ENCODE data around the gene PES1. TPM values are rescaled to one million over a fixed set of nuclear protein-coding genes. Genes with fewer than 3 reads are reported as not detected.

Gene PES1
- total and polyA plus RNA-seq, 8 donors: 22.8 to 94.5 (median 47.1) TPM

DNA sequence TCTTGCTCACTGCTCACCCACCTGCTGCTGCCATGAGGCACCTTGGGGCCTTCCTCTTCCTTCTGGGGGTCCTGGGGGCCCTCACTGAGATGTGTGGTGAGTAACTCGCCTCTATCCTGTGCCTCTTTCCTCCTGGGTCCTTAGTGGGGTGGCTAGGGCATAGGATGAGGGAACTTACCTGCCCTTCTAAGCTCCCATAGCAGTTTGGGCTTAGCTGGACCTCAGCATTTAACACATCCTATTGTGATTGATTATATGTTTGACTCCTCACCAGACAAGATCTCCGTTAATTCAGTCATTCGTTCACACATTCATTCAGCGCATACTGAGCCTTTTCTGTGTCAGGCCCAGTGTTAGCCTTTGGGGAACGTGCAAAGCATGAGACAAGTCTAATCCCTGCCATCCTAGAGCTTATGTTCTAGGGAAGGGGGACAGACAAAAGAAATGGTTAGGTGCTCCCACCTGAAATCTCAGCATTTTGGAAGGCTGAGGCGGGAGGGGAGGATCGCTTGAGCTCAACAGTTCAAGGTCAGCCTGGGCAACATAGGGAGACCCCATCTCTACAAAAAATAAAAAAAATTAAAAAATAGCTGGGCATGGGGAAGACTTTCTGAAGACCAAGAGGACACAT, 15.7 kb upstream of the PES1 start:
- no peak for DNase-seq
- Histone ChIP-seq H3K27me3 (no peaks in the 10 kb centered on the region), H3K4me3 (peak overlapping the region; percentile 47 to 65 (median 64)), H3K27ac (peak overlapping the region; percentile 60 to 88 (median 79)), H3K4me1 (peaks cover 30 to 70% (median 50%) of the 10 kb centered on the region in 4 donors), H3K36me3 (peaks cover 0 to 24% (median 14%) of the 10 kb centered on the region in 4 donors), H3K9me3 (no peaks in the 10 kb centered on the region)
- WGBS, 5 donors: 62 to 77% (median 70%) methylated on average over 7 of the region's 7 CpGs
- TF ChIP-seq, protein P1, sequence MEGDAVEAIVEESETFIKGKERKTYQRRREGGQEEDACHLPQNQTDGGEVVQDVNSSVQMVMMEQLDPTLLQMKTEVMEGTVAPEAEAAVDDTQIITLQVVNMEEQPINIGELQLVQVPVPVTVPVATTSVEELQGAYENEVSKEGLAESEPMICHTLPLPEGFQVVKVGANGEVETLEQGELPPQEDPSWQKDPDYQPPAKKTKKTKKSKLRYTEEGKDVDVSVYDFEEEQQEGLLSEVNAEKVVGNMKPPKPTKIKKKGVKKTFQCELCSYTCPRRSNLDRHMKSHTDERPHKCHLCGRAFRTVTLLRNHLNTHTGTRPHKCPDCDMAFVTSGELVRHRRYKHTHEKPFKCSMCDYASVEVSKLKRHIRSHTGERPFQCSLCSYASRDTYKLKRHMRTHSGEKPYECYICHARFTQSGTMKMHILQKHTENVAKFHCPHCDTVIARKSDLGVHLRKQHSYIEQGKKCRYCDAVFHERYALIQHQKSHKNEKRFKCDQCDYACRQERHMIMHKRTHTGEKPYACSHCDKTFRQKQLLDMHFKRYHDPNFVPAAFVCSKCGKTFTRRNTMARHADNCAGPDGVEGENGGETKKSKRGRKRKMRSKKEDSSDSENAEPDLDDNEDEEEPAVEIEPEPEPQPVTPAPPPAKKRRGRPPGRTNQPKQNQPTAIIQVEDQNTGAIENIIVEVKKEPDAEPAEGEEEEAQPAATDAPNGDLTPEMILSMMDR (IDR thresholded peaks at IDR 0.05): no peak
- TF ChIP-seq POLR2A (IDR thresholded peaks at IDR 0.05) (no peak), POLR2AphosphoS5 (IDR thresholded peaks at IDR 0.05) (no peak), EP300 (IDR thresholded peaks at IDR 0.05) (no peak)
- intact Hi-C loops (cut with DNase I; ENCODE audit: low total_unique reads): no loop called here

DNA sequence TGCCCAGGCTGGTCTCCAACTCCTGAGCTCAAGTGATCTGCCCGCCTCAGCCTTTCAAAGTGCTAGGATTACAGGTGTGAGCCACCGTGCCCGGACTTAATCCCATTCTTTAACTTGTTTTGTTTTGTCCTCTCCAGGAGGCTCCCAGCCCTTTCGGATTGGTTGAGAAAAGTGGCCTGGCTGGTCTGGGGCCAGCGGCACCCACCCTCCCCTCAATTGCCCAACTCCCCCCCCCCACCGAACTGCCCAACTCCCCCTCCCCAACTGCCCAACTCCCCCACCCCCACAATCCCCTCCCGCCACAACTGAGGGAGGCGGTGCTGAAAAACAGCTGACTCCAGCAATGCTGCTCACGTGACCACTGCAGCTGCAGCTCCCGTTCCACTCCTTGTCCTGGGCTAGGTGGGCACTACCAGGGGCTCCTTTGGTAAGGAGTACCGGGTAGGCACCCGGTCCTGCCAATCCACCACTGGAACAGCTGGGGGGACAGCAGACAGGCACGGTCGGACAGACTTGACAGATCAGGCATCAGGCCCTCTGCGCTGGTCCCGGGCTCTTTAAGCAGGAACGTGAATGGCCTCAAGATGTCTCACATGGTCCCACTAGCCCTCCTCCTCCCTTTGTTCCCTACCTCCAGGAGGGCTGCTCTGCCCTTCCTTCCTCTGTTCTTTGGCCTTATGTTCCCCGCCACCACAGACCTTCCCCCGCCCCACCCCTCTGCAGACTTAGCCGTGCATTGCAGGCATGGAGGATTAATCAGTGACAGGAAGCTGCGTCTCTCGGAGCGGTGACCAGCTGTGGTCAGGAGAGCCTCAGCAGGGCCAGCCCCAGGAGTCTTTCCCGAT, 15.0 kb upstream of the PES1 start, which contains the start of gene TCN2:
Gene TCN2 (plus strand): TSS at position 720 of the 845 bp plus-strand sequence. CDS start 158 bp downstream, outside the sequence.
- Histone ChIP-seq H3K36me3 (peaks cover 0 to 16% (median 6%) of the 10 kb centered on the region in 4 donors), H3K9me3 (no peaks in the 10 kb centered on the region), H3K27me3 (no peaks in the 10 kb centered on the region), H3K4me3 (peak within 1 kb of the TSS; percentile 47 to 65 (median 64)), H3K4me1 (peaks cover 30 to 70% (median 50%) of the 10 kb centered on the region in 4 donors), H3K27ac (peak within 1 kb of the TSS; percentile 60 to 88 (median 79))
- no peak for TF ChIP-seq POLR2A (IDR thresholded peaks at IDR 0.05)
- TF ChIP-seq POLR2AphosphoS5 (IDR thresholded peaks at IDR 0.05): peak; percentile 17 to 55 (median 21)
- TF ChIP-seq, protein P1 (IDR thresholded peaks at IDR 0.05): peak in 2 of 7 experiments; percentile 9 to 23
- no peak for TF ChIP-seq EP300 (IDR thresholded peaks at IDR 0.05)
- peak; percentile 74 to 91 for DNase-seq
- WGBS, 5 donors: 1 to 3% (median 2%) methylated on average over 17 to 24 of the region's 24 CpGs
- intact Hi-C loops (cut with DNase I; ENCODE audit: low total_unique reads): no loop called here

DNA sequence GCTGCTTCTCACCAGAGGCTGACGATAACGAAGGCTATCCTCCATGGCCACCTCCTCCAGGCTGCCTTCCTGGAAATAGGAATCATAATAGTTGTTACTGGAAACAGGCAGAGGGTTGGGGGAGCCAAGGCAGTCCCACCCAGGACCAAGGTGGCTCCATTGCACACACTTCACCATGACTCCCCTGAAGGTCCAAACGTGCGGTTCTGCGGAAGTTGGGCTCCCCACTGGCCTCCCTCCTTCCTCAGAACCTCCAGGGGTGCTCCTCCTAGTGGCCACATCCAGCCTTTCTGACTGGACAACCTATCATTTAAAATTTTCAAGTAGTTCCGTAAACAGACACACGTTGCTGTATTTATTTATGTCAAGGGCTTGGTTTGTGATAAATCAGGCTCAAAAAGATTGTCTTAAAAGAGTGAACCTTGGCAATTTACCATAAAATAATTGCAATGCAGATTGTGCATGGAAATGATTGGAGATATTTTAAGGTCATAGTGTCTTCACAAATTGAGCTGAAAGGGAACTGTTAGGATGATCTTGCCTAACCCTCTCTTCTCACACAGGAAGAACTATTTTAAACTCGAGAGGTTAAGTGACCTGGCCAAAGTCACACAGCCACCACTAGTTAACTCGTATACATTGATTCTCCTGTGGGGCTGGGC, 13.9 kb upstream of the PES1 start:
- Histone ChIP-seq H3K36me3 (peaks cover 0 to 5% (median 0%) of the 10 kb centered on the region in 4 donors), H3K4me3 (peak overlapping the region; percentile 47 to 65 (median 64)), H3K9me3 (no peaks in the 10 kb centered on the region), H3K4me1 (peaks cover 30 to 70% (median 50%) of the 10 kb centered on the region in 4 donors), H3K27ac (peak overlapping the region in 4 of 5 donors; percentile 71 to 88 (median 80)), H3K27me3 (no peaks in the 10 kb centered on the region)
- 19 to 25% (median 23%) methylated on average over 9 of the region's 9 CpGs for WGBS, 5 donors
- no peak for TF ChIP-seq POLR2A (IDR thresholded peaks at IDR 0.05)
- TF ChIP-seq, protein P1 (IDR thresholded peaks at IDR 0.05): peak in 5 of 7 experiments; percentile 39 to 77 (median 62)
- DNase-seq: peak; percentile 63 to 79
- intact Hi-C loops (cut with DNase I; ENCODE audit: low total_unique reads): no loop called here

DNA sequence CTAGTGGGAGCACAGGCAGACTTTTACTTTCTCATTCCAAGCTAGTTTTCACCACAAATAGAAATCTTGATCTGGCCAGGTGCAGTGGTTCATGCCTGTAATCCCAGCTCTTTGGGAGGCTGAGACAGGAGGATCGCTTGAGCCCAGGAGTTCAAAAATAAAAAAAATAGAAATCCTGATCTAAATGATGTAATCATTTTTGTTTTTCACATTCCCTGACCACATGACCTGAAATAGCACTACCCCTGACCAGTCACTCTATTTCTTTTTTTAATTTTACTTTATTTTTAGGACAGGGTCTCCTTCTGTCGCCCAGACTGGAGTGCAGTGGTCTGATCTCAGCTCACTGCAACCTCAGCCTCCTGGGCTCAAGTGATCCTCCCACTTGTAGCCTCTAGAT, 13.0 kb upstream of the PES1 start:
- Histone ChIP-seq H3K27ac (peak overlapping the region in 3 of 5 donors; percentile 71 to 88 (median 80)), H3K27me3 (no peaks in the 10 kb centered on the region), H3K4me1 (peaks cover 28 to 65% (median 47%) of the 10 kb centered on the region in 4 donors), H3K36me3 (no peaks in the 10 kb centered on the region), H3K4me3 (no peak overlapping the region), H3K9me3 (no peaks in the 10 kb centered on the region)
- intact Hi-C loops (cut with DNase I; ENCODE audit: low total_unique reads): no loop called here
- no peak for DNase-seq
- WGBS, 5 donors: 77 to 95% (median 91%) methylated on average over 2 of the region's 2 CpGs
- TF ChIP-seq EP300 (IDR thresholded peaks at IDR 0.05) (no peak), POLR2AphosphoS5 (IDR thresholded peaks at IDR 0.05) (no peak), POLR2A (IDR thresholded peaks at IDR 0.05) (no peak)
- TF ChIP-seq, protein P1 (IDR thresholded peaks at IDR 0.05): no peak
